ENCODE data around the gene CD63.
A peak's percentile ranks its signal among the peaks of the same experiment; 100 is the strongest.

The CD63 gene

GRCh38 chr12:55738123-55739024 is 9.6 kb upstream of the CD63 start:
- DNase-seq = peak; percentile 69 to 72

- DNase-seq = no peak
Measured at GRCh38 chr12:55737581-55738122, 8.8 kb upstream of the CD63 start.

GRCh38 chr12:55736780-55737580 is 8.2 kb upstream of the CD63 start:
- DNase-seq = peak; percentile 41 to 48

GRCh38 chr12:55736076-55736475 is 7.3 kb upstream of the CD63 start:
- DNase-seq = no peak

- no peak for DNase-seq
Measured at GRCh38 chr12:55734595-55734994, 5.8 kb upstream of the CD63 start.

GRCh38 chr12:55733858-55734257 is 5.0 kb upstream of the CD63 start:
- DNase-seq = no peak

GRCh38 chr12:55733021-55733555 is 4.3 kb upstream of the CD63 start:
- no peak for DNase-seq

- DNase-seq = no peak
Measured at GRCh38 chr12:55732288-55732687, 3.5 kb upstream of the CD63 start.

- no peak for DNase-seq
Measured at GRCh38 chr12:55729819-55730818, 1.3 kb upstream of the CD63 start.

- DNase-seq = peak in 1 of 2 experiments; percentile 40
Measured at GRCh38 chr12:55728186-55728938, 447 bp downstream of the CD63 start.

- DNase-seq = no peak
Measured at GRCh38 chr12:55727643-55728185, 1.1 kb downstream of the CD63 start.

- DNase-seq = no peak
Measured at GRCh38 chr12:55726971-55727370, 1.8 kb downstream of the CD63 start.

GRCh38 chr12:55725556-55725955 is 3.3 kb downstream of the CD63 start:
- no peak for DNase-seq

- no peak for DNase-seq
Measured at GRCh38 chr12:55724940-55725309, 3.9 kb downstream of the CD63 start.

- peak; percentile 51 to 58 for DNase-seq
Measured at GRCh38 chr12:55724226-55724939, 4.4 kb downstream of the CD63 start.

GRCh38 chr12:55723516-55724225 is 5.1 kb downstream of the CD63 start:
- no peak for DNase-seq

GRCh38 chr12:55722948-55723347 is 5.9 kb downstream of the CD63 start:
- no peak for DNase-seq

- no peak for DNase-seq
Measured at GRCh38 chr12:55721601-55722213, 7.1 kb downstream of the CD63 start.

- no peak for DNase-seq
Measured at GRCh38 chr12:55720894-55721444, 7.8 kb downstream of the CD63 start.
